GM13977 (cell line): ENCODE data around the gene SMYD3.

Experiments
- DNase-seq: peaks from one replicate; pipeline ENCODE4 v3.0.0; 2012; ENCODE audit warnings: low spot score
- CTCF ChIP-seq: IDR thresholded peaks from 2 replicates; pipeline ENCODE4 v1.5.1; 2012; ENCODE audit warnings: mild to moderate bottlenecking, control low read depth; ENCODE audit not compliant: insufficient read depth; ENCODE audit errors: extremely low read depth, missing control alignments
- in situ Hi-C: fragments of 300-500 bp; cut with MboI; formaldehyde crosslinking; loops from one replicate; pipeline ENCODE4 v1.12.0; 2022; ENCODE audit warnings: low sequenced_read_pairs, low pct_unique_long_range_greater_than_20kb, mixed read lengths, inconsistent platforms; ENCODE audit not compliant: unreplicated experiment

SMYD3 gene

GRCh38 chr1:246213947-246214346 is 293.1 kb downstream of the SMYD3 start:
- DNase-seq = no peak
- in situ Hi-C loops = no loop called here
- no peak for TF ChIP-seq CTCF

- no peak for TF ChIP-seq CTCF
- DNase-seq = no peak
- in situ Hi-C loops = no loop called here
Observed at GRCh38 chr1:246213502-246213901, 293.6 kb downstream of the SMYD3 start.

GRCh38 chr1:246213036-246213435 is 294.0 kb downstream of the SMYD3 start:
- DNase-seq = no peak
- no peak for TF ChIP-seq CTCF
- in situ Hi-C loops = no loop called here

- DNase-seq = no peak
- no peak for TF ChIP-seq CTCF
- in situ Hi-C loops = no loop called here
Observed at GRCh38 chr1:246212013-246212412, 295.1 kb downstream of the SMYD3 start.

GRCh38 chr1:246210756-246211155 is 296.3 kb downstream of the SMYD3 start:
- in situ Hi-C loops = no loop called here
- DNase-seq = no peak
- TF ChIP-seq CTCF = no peak

GRCh38 chr1:246208105-246208504 is 299.0 kb downstream of the SMYD3 start:
- no peak for DNase-seq
- in situ Hi-C loops = no loop called here
- TF ChIP-seq CTCF = no peak

- DNase-seq = no peak
- TF ChIP-seq CTCF = no peak
- in situ Hi-C loops = no loop called here
Observed at GRCh38 chr1:246203180-246203579, 303.9 kb downstream of the SMYD3 start.
